NCI-H460 (cell line): ENCODE data around the gene KIAA1755. TPM values are rescaled to one million over a fixed set of nuclear protein-coding genes. Genes with fewer than 3 reads are reported as not detected.

ENCODE experiments used
- DNase-seq: peaks from one replicate; pipeline ENCODE4 v3.0.0-alpha.2; 2016; ENCODE audit warnings: low read depth; ENCODE audit errors: extremely low read depth
- total RNA-seq: library from RNA; depleted of rRNA; stranded (reverse); fragments of >200 nt; shearing (Covaris generic); gene quantifications from 2 replicates; pipeline ENCODE4 v1.2.3, GENCODE V29; 2014

The KIAA1755 gene
- total RNA-seq, 1 experiment from 2014 or later, result not detected

GRCh38 chr20:38190936-38191371 is 69.6 kb downstream of the KIAA1755 start:
- DNase-seq, result no peak

- no peak for DNase-seq
These were observed 70.4 kb downstream of the KIAA1755 start for GRCh38 chr20:38190166-38190565.

DNA sequence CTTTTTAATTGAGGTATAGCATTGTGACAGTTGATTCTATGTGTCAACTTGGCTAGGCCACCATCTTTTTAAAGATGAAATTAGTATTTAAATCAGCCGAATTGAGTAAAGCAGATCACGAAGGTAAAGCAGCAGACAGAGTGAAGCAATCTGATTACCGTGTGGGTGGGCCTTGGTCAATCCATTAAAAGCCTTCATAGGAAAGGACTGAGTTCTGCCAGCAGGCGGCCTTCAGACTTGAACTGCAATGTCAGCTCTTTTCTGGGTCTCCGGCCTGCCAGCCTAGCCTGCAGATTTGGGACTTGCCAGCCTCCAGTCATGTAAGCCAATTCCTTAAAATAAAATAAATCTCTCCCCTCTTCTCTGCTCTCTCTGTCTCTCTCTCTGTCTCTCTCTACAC is 73.0 kb downstream of the KIAA1755 start:
- DNase-seq, result no peak

DNA sequence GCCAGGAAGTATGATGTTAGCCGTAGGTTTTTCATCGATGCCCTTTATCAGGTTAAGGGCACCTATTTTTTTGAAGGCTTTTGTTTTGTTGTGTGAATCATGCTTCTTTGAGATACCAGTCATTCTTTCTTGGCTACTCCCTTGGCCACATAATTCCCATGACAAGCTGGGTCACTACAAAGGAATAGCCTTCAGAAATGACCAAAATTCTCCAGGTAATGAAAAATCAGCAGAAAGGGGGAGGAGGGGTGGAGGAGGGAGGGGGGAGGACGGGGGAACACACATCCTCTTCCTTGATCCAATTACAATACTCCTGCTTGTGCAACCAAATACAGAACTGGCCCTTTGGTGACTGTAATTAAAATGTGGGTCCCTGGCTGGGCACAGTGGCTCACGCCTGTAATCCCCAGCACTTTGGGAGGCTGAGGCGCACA is 73.7 kb downstream of the KIAA1755 start:
- no peak for DNase-seq

DNA sequence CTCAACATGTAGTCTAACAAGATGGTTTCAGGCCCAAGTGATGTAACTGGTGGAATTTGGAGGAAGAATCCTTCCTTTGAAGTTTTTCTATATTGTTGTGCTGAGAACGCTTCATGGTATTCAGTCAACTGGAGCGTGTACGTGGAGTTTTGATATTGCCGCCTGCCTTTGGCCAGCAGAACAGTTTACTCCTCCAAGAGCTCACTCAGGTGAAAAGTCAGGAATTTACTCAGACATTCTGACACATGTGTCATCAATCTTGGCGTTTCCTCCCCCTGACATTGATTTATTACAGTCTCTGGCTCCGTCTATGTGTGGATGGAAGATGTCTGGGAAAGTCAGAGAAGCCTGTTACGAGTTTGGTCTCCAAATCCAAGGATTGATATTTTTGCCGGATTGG is 76.4 kb downstream of the KIAA1755 start:
- DNase-seq, result no peak

DNA sequence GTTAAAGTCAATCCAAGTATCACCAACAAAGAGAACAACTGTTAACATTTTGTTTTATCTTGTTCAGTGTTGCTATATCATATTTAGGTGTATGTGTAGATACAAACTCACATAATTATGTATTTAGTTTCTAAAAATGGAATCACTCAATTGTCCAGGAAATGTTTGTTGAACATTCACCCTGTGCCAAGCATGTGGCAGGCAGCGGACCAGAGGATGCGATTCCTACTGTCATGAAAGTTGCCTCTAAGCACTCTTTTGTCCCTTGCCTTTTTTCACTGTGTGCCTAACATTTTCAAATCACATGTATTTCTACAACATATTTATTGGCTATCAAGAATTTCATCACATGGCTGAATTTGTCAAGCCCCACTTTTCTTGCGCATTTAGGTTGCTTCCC is 78.6 kb downstream of the KIAA1755 start:
- no peak for DNase-seq

- DNase-seq, result no peak
These were observed 79.2 kb downstream of the KIAA1755 start for GRCh38 chr20:38181207-38181801.

DNA sequence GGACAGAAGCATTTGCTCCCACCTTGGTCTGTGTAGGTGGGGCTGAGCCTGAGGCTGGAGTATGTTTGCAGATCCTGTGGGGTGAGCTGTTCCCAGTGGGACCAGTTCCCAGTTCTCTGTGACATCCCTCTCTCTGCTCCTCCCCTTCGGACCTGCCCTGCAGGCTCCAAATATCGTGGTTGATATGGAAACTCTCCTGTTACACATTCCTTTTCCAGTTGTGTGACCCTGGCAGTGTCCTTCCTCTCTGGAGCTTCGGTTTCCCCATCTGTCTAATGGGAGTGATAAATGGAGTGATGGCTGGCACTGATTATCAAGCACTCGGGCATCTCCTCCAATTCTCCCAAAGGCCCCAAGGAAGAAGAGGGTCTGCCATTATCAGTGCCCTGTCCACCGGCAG is 79.8 kb downstream of the KIAA1755 start:
- DNase-seq, result no peak

- no peak for DNase-seq
These were observed 80.7 kb downstream of the KIAA1755 start for GRCh38 chr20:38179846-38180245.

DNA sequence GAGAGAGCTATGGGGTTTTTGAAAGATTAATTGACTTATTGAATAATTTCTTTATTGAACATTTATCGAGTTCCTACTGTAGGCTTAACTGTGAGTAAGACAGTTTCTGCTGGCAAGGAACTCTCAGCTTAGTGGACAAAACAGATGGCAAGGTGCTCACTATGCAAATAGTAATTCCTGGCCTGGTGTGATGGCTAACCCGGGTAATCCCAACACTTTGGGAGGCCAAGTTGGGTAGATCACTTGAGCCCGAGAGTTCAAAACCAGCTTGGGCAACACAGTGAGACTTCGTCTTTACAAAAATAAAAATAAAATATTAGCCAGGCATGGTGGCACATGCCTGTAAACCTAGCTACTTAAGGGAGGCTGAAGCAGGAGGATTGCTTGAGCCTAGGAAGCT is 82.0 kb downstream of the KIAA1755 start:
- DNase-seq, result no peak

GRCh38 chr20:38178065-38178491 is 82.5 kb downstream of the KIAA1755 start:
- no peak for DNase-seq

GRCh38 chr20:38177201-38177600 is 83.3 kb downstream of the KIAA1755 start:
- DNase-seq, result no peak

GRCh38 chr20:38175304-38176180 is 85.0 kb downstream of the KIAA1755 start:
- no peak for DNase-seq

DNA sequence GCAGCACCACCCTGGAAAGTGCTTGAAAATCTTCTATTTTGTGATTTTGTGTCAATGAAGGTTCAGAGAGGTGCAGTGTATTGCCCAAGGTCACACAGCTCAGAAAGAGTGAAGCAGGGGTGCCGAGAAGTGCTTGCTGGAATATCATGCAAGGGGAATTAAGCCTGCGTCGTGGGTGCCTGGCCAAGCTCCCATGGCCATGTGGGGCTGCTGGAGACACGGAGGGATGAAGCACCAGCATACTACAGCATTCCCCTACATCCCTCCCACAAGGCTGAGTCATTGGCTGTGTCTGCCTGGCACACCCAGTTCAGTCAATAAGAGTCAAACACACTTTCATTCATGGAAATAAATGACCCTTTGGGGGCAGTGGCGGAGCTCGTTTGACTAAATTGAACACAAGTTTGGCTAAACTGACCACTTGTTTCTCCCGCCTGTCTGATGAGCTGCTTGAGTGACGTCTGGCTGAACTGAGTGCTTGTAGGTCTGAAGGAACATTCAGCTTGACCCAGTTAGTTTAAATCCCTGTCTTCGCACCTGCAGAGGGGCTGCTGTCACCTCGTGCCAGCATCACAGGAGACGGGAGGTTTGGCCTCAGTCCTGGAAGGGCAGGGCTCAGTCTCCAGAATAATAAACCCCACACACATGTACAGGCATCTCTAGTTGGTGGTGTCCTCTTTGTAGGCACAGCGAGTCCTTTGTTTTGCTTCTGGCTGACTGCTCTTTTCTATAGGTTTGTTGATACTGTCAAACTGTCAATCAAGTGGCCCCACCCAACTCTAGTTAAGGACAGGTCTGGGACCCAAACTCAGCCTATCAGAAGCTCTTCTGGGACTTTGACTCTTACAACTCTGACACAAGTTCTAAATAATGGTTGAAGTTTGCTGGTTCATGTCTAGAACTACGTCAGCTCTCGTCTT is 87.0 kb downstream of the KIAA1755 start:
- peak; percentile 68 for DNase-seq

DNA sequence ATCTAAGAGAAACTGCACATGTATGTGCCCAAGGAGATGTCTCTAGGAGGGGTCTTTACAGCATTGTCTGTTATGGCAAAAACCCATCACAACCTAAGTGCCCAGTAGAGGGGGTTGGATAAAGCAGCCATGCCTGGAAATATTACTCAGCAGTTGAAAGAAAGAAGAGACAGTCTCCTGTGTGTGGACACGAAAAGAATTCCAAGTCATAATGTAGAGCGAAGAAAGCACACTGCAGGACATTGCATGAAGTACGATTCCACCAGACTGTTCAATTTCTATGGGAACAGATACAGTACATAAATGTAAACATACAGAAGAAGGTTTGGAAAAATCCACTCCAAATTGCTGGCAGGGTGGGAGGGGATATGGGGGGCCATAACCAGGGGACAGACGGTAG is 88.1 kb downstream of the KIAA1755 start:
- DNase-seq, result no peak

DNA sequence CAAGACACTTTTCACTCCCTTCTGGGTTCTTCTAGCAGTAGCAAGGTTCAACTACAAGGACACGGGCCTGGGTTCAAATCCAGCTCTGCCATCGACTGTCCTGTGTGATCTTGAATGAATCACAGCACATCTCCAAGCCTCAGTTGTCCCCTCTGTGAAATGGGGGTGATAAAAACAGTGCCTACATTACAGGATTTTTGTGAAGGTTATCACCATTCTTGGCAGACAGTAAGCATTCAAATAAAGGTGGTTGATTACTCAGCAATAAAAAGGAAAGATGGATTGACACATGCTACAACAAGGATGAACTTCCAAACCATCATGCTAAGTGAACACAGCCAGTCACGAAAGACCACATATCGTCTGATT is 88.9 kb downstream of the KIAA1755 start:
- DNase-seq, result no peak

GRCh38 chr20:38170826-38171674 is 89.5 kb downstream of the KIAA1755 start:
- DNase-seq, result no peak

- DNase-seq, result no peak
These were observed 90.2 kb downstream of the KIAA1755 start for GRCh38 chr20:38170219-38170825.

GRCh38 chr20:38169636-38170193 is 90.8 kb downstream of the KIAA1755 start:
- DNase-seq, result no peak
